GM21529 (cell line): ENCODE results near the gene RAP1A.

Experiments used
- ATAC-seq: cut with Tn5 transposase; IDR thresholded peaks from one replicate; pipeline ENCODE4 v1.9.1; 2021; ENCODE audit not compliant: unreplicated experiment

Gene RAP1A

DNA sequence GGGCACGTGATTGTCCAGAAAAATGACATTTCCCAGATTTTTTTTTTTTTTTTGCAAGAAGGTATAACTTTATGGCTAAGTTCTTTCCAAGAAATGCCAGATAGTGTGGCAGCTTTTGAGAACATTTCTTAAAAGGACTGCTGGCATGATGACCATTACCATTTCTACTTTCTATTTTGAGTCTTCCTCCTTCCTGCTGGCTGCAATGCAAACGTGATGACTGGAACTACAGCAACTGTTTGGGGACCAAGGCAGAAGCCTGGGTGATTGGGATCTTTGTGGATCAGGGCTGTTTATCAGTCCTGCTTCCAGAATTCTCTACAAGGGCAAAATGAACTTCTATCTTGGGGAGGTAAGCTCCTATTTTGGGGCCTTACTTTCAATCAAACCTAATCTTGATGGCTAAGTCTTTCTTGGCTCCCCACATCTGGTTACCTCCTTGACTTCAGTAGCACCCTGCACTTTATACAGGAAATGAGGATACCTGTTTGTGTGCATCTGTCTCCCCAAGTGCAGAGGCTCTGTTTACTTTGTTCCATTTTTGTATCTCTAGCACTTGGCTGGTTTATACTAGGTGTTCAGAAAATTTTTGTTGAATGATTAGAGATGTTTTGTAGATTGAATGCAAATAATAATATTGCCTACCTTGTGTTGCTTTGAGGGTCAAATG lies 132.5 kb downstream of the RAP1A start:
- no peak for ATAC-seq

DNA sequence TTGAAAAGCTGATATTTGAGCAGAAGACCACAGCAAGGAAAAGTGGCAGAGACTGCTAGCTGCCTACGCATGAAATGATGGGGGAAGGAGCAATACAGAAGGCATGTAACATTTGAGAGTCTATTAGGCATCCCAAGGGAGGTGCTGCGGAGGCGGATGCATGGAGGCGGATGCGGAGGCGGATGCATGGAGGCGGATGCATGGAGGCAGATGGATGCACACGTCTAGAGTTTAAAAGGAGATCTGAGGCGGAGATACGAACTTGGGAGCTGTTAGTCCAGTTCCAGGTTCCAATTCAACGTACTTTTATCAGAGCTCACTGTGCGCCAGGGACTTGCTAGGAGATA lies 135.4 kb downstream of the RAP1A start:
- ATAC-seq: peak; percentile 6

DNA sequence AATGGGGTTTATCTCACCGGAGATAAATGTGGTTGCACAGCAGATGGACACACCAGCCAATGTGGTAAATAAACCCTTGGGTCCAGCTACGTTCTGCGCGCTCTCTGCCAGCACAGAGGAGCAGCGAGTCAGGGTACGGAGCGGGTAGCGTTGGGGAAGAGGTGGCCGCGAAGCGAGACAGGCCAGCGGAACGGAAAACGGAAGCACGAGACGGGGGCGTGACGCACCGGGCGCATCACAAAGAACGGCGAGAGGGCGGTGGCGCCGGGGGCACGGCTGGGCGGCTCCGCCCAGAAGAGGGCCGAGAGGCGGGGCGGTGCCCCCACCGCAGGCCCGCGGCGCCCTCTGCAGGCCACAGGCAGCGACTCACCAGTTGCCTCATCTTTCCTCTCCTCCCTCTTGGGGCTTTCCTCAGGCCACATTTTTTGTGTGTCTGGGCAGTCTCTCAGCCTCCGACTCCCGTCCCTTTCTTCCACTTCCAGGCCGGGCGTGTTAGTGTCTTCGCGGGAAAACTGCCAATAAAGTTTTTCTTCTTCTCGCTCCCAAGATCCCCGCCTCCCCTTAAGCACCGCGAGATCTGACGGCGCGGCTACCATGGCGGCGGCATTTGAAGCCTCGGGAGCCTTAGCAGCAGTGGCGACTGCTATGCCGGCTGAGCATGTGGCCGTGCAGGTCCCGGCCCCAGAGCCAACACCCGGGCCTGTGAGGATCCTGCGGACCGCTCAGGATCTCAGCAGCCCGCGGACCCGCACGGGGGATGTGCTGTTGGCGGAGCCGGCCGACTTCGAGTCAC lies 135.9 kb downstream of the RAP1A start, which contains the start of gene DDX20:
Gene DDX20, plus strand, starts transcription at position 571 of the 793 bp plus-strand sequence. Its CDS starts 24 bp downstream, at position 595.
- peak; percentile 89 for ATAC-seq

DNA sequence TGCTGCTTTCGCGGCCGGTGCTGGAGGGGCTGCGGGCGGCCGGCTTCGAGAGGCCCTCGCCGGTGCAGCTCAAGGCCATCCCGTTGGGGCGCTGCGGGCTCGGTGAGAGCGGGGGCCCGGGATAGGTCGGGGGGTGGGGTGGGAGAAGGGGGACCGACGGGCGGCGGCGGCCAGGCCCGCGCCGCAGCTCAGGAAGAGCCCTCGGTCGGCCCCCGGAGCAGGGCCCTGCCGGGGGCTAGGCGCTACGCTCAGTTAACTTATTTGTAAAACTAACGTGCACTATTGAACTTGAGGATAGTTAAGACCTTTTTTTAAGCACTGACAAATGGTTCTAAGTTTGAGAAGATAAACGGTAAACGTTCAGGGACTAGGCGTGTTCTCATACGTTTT lies 136.5 kb downstream of the RAP1A start:
- ATAC-seq: peak; percentile 17

DNA sequence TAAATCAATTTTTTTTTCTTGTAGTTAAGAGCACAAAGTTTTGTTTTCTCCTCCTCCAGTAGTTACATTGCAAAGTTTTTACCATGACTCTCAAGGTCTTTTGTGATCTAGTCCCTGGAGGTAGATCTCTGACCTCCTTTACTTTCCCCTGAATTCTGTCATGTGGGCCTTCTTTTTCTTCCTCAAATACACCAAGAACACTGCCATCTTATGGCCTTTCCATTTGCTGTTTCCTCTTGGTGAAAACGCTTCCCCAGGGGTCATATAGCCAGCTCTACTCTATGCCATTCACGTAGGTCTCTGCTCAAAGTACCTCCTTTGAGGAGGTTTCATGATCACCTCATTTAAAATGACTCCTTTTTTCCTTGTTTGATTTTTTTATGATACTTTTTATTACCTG lies 138.8 kb downstream of the RAP1A start:
- no peak for ATAC-seq

DNA sequence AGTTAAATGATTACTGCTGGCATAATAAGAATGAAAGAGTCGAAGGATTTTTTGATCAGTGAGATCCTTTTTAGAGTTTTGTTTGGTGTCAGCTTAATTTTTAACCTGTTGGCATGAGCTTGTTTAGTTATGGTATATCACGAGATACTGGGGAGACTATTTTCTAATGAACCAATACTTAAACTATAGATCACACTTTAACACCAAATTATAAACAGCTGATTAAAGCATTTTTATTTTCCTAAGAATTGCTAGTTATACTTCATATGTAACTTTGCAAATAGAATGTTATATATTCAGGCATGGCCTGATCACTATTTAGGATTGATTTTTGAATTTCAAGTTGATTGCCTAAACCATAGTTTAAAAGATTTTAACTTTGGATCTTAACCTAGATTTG lies 142.1 kb downstream of the RAP1A start:
- ATAC-seq: no peak

DNA sequence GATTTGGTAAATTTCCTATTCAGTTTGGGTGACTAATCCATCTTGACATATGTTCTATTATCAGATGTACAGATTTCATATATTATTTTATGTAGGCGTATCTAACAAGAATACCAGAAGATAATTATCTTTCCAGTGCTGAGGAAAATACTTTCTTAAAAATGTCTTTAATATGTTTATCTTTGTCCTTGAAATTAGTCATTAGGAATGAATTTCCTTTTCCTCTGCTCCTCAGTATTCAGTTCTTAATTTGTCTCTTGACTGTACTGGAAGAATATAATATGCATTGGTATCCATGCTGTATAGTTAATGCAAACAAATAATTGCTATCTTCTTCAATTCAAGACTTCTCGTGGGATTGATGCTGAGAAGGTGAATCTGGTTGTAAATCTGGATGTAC lies 142.7 kb downstream of the RAP1A start:
- no peak for ATAC-seq
